H1 (cell line): ENCODE data around the gene FAM120A. TPM values are rescaled to one million over a fixed set of nuclear protein-coding genes. Genes with fewer than 3 reads are reported as not detected.

ENCODE experiments used
- TCF12 ChIP-seq: IDR thresholded peaks from 2 replicates; pipeline ENCODE4 v1.6.1; 2011; ENCODE audit warnings: low read depth, mild to moderate bottlenecking, low read length
- polyA plus RNA-seq, 7 experiments: library from polyadenylated mRNA; depleted of rRNA in 3 of 7; stranded (reverse) in 5 of 7; unstranded in 2 of 7; fragments of >200 nt in 5 of 7; fragments of 200-250 nt in 2 of 7; gene quantifications; 1 replicate in 5 of 7; 2 replicates in 1 of 7; 4 replicates in 1 of 7; pipeline versions ENCODE4 v1.2.1 to v1.2.3, GENCODE V29; 2011 to 2013; ENCODE audit warnings: missing spikeins in 2 of 7, mixed read lengths in 2 of 7
- total RNA-seq: library from RNA; stranded (reverse); fragmentation: NEBNext Ultra II Directional; extraction: Animal tissue kit (Norgen Biotek cat#: 25700); gene quantifications from 2 replicates; pipeline ENCODE4 v1.2.1, GENCODE V29; 2021
- TF ChIP-seq, protein P1 (sequence below): IDR thresholded peaks from 2 replicates; pipeline ENCODE4 v1.6.1; 2011; ENCODE audit warnings: low read length, improper control_type of control experiment

The FAM120A gene
- total and polyA plus RNA-seq, 2 of the 8 experiments (the other 6 are each of a cell fraction or from before 2014, with no cell fraction given) = 24.9 to 54.7 TPM

DNA sequence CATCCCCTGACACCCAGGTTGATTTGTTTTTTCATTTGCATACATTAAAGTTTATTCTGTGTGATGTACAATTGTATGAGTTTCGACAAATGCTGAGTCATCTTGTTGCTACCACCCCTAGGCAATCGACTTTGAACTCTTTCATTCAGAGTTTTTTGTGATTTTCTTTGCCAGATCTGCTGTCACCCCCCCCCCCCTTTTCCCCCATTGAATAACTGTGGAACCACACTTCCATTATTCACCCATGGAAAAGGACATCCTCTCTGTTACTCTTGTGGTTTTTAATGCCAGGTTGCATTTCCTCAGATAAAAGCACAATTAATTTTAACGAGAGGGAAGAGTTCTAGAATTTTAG lies 15.6 kb downstream of the FAM120A start (continued):
- TF ChIP-seq, protein P1, sequence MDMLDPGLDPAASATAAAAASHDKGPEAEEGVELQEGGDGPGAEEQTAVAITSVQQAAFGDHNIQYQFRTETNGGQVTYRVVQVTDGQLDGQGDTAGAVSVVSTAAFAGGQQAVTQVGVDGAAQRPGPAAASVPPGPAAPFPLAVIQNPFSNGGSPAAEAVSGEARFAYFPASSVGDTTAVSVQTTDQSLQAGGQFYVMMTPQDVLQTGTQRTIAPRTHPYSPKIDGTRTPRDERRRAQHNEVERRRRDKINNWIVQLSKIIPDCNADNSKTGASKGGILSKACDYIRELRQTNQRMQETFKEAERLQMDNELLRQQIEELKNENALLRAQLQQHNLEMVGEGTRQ = no peak
- no peak for TF ChIP-seq TCF12
